Measurements from ENCODE around the gene OTUD5.
"Not testable (repeated sequence)": the region's sequence is repeated elsewhere in the genome, so short reads cannot be mapped to it uniquely, and the experiment has no call there.

OTUD5 gene

GRCh38 chrX:48981178-48981577 lies 23.8 kb upstream of the OTUD5 start:
- no peak for TF ChIP-seq CTCF (IDR thresholded peaks at IDR 0.05; ENCODE audit: low read depth, low read length)
- H3K4me3 ChIP-seq (ENCODE audit: low read depth, low read length), result no peak overlapping the region

GRCh38 chrX:48980341-48980740 lies 22.9 kb upstream of the OTUD5 start:
- not testable (repeated sequence) for H3K4me3 ChIP-seq (ENCODE audit: low read depth, low read length)

- no peak for TF ChIP-seq CTCF (IDR thresholded peaks at IDR 0.05; ENCODE audit: low read depth, low read length)
- H3K4me3 ChIP-seq (ENCODE audit: low read depth, low read length), result no peak overlapping the region
Measured at GRCh38 chrX:48978226-48978625, 20.8 kb upstream of the OTUD5 start.

DNA sequence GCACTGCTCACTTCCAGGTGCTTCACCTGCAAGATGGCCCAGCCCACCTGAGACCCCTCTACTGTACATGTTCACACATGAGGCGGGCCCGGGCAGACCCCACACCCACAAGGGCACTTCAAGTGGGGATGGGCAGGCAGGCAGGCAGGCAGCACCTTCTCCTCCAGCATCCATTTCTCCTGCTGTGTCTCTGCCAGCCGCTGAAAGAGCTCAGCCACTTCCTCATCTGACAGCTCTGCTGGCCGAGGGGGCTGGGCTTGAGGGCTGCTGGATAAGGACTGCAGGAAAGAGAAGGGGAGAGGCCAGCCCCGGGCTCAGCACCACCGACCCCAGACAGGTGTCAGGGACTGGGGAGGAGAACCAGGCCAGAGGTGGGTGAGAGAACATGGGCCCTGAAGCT lies 18.7 kb upstream of the OTUD5 start:
- no peak for TF ChIP-seq CTCF (IDR thresholded peaks at IDR 0.05; ENCODE audit: low read depth, low read length)
- no peak overlapping the region for H3K4me3 ChIP-seq (ENCODE audit: low read depth, low read length)

DNA sequence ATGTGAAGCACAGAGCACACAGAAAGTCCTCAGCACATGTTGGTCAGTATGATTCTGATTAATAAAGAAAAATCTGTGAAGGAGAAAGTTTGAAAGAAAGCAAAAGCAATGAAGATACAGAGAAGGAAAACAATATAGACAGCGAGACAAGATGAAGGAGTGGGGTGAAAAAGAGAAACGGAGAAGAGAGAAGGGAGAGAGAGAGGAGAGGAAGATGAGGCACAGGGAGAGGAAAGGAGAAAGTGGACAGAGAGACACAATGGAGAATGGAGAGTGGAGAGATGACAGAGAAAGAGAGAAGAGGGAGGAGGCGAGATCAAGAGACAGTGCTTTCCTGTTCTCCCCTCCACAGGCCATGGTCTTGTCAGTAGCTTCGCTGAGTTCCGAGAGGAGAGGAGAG lies 18.1 kb upstream of the OTUD5 start:
- no peak overlapping the region for H3K4me3 ChIP-seq (ENCODE audit: low read depth, low read length)
- no peak for TF ChIP-seq CTCF (IDR thresholded peaks at IDR 0.05; ENCODE audit: low read depth, low read length)

- H3K4me3 ChIP-seq (ENCODE audit: low read depth, low read length), result no peak overlapping the region
- TF ChIP-seq CTCF (IDR thresholded peaks at IDR 0.05; ENCODE audit: low read depth, low read length), result no peak
Measured at GRCh38 chrX:48975041-48975440, 17.6 kb upstream of the OTUD5 start.

GRCh38 chrX:48974574-48974973 lies 17.2 kb upstream of the OTUD5 start:
- no peak for TF ChIP-seq CTCF (IDR thresholded peaks at IDR 0.05; ENCODE audit: low read depth, low read length)

DNA sequence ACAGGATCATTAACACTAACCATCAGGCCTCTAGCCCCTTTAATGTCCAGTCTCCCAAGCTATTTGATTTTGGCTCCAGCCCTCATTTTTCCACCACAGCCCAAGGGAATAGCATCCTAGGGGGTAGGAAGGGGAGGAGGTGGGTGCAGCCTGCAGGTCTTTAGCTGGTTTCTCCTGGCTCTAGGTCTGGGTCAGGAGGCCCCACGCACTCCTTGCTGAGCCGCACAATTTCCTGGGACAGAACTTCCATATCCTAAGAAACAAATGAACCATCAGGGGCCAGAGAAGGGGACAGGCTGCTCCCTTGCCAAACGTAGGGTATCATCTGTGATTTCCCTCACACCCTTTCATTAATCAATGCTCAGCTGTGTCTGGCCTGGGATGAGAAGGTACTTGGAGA lies 16.6 kb upstream of the OTUD5 start:
- H3K4me3 ChIP-seq (ENCODE audit: low read depth, low read length), result no peak overlapping the region
- TF ChIP-seq CTCF (IDR thresholded peaks at IDR 0.05; ENCODE audit: low read depth, low read length), result no peak

More at GRCh38 chrX:48974574-48974973, 17.2 kb upstream of the OTUD5 start:
- no peak overlapping the region for H3K4me3 ChIP-seq (ENCODE audit: low read depth, low read length)

Measured in WI38 (cell line).